ENCODE measurements around the gene TXNDC15.
"Not testable (repeated sequence)": the region's sequence is repeated elsewhere in the genome, so short reads cannot be mapped to it uniquely, and the experiment has no call there.

DNA sequence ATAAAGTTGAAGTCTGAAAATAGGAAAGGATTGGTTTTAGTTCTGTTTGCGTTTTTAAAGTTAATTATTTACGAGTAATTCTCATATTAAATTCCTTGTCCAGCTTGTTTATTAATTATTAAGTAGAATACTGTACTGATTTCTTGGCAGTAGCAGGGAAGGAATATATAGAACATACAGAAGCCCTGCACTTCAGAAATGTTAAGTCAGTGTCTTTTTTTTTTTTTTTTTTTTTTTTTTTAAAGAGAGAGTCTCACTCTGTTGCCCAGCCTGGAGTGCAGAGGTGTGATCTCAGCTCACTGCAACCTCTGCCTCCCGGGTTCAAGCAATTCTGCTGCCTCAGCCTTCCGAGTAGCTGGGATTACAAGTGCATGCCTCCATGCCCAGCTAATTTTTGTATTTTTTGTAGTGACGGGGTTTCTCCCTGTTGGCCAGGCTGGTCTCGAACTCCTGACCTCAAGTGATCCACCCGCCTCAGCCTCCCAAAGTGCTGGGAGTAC, 24.7 kb upstream of the TXNDC15 start:
- not testable (repeated sequence) for TF ChIP-seq SPI1 (IDR thresholded peaks at IDR 0.05; ENCODE audit: borderline replicate concordance, low read depth); GABPA (IDR thresholded peaks at IDR 0.05; ENCODE audit: low read depth); POLR2AphosphoS5 (IDR thresholded peaks at IDR 0.05; ENCODE audit: low read depth)
- TF ChIP-seq, protein P1, sequence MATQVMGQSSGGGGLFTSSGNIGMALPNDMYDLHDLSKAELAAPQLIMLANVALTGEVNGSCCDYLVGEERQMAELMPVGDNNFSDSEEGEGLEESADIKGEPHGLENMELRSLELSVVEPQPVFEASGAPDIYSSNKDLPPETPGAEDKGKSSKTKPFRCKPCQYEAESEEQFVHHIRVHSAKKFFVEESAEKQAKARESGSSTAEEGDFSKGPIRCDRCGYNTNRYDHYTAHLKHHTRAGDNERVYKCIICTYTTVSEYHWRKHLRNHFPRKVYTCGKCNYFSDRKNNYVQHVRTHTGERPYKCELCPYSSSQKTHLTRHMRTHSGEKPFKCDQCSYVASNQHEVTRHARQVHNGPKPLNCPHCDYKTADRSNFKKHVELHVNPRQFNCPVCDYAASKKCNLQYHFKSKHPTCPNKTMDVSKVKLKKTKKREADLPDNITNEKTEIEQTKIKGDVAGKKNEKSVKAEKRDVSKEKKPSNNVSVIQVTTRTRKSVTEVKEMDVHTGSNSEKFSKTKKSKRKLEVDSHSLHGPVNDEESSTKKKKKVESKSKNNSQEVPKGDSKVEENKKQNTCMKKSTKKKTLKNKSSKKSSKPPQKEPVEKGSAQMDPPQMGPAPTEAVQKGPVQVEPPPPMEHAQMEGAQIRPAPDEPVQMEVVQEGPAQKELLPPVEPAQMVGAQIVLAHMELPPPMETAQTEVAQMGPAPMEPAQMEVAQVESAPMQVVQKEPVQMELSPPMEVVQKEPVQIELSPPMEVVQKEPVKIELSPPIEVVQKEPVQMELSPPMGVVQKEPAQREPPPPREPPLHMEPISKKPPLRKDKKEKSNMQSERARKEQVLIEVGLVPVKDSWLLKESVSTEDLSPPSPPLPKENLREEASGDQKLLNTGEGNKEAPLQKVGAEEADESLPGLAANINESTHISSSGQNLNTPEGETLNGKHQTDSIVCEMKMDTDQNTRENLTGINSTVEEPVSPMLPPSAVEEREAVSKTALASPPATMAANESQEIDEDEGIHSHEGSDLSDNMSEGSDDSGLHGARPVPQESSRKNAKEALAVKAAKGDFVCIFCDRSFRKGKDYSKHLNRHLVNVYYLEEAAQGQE (IDR thresholded peaks at IDR 0.05; ENCODE audit: insufficient replicate concordance, low read depth) = not testable (repeated sequence)
- TF ChIP-seq, protein P2, sequence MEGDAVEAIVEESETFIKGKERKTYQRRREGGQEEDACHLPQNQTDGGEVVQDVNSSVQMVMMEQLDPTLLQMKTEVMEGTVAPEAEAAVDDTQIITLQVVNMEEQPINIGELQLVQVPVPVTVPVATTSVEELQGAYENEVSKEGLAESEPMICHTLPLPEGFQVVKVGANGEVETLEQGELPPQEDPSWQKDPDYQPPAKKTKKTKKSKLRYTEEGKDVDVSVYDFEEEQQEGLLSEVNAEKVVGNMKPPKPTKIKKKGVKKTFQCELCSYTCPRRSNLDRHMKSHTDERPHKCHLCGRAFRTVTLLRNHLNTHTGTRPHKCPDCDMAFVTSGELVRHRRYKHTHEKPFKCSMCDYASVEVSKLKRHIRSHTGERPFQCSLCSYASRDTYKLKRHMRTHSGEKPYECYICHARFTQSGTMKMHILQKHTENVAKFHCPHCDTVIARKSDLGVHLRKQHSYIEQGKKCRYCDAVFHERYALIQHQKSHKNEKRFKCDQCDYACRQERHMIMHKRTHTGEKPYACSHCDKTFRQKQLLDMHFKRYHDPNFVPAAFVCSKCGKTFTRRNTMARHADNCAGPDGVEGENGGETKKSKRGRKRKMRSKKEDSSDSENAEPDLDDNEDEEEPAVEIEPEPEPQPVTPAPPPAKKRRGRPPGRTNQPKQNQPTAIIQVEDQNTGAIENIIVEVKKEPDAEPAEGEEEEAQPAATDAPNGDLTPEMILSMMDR (IDR thresholded peaks at IDR 0.05; ENCODE audit: insufficient read depth, low read length) = not testable (repeated sequence)

Data from HL-60 (cell line).